Activated CD8-positive, alpha-beta memory T cell treated with anti-CD3 and anti-CD28 coated beads, Interleukin-2, amount 50 U/mL, for 1 hour (primary cell): ENCODE results near the gene CISD1.

ENCODE experiments used
- DNase-seq: peaks from one replicate; pipeline ENCODE4 v3.0.0-alpha.2; 2020; ENCODE audit errors: extremely low read depth

The CISD1 gene

DNA sequence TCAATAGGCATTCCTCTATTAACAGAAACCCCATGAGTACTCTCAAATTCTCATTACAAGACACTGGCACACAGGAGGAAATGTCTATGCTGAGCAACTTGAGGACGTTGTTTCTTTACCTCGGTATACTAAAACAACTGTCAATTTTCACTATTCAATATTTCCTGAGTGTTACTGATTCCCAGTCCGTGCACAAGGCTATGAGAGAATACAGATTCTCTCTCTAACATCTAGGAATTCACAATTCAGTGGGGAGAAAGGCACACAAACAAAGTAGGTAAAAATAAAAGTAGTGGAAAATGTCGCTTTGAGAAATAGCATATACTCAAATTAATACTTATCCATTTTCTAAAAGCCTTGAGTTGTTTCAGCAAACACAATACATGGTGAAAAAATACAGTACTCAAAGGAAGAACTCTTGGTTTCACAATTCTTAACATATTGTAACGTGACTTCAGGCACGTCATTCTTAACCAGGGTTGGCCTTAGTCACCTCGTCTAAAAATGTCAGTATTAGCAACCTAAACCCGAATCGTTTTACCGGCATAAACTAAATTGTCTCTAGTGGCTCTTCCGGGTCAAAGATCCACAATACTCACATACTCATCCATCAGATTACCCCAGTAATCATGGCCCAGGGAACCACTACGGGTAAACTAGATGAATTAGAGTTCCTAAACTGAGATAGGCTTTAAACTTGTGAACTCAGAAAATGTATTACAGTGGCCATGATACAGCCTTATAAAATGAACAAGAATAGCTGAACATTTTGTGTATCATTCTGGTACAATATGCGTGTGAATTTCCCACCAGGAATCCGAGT lies 2.7 kb upstream of the CISD1 start:
- DNase-seq = no peak

DNA sequence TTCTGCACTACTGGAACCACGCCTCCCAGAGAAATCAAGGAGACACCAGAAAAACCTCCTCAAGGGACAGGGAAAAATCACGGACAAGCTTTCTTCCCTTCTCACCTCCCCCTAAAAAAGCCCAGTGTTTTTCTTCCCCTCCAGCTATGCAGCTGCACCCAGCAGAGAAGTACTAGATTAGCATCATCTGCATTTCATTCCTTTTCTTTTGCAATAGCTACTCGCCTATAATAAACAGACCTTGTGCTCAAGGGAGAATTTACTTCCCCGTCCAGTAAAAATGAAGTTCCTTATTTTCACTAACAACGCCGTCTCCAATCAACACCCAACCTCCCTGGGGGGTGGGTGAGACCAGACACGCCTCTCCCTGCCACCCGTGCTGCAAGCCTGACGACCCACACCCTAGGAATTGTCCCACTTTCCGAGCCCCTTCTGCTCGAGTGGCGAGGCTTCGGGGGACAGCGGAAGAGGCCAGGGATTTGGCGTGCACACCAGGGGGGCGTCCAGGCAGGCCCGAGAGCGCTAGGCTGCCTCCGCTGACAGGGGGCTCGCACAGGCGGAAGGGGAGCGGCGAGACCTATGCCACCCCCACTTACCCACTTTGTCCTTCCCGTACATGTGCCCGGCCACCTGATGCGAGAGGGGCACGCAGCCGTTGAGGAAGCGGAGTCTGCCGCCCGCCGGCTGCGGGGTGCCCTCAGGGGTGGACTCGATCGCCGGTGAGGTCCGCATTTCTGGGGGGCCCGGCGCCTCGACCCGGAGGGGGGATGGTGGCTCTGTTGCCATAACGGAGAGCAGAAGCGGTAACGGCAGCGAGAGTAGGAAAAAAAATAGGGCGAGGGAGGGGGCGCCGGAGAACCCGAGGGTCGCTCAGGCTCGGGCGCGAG lies 1.9 kb upstream of the CISD1 start:
- DNase-seq = no peak

DNA sequence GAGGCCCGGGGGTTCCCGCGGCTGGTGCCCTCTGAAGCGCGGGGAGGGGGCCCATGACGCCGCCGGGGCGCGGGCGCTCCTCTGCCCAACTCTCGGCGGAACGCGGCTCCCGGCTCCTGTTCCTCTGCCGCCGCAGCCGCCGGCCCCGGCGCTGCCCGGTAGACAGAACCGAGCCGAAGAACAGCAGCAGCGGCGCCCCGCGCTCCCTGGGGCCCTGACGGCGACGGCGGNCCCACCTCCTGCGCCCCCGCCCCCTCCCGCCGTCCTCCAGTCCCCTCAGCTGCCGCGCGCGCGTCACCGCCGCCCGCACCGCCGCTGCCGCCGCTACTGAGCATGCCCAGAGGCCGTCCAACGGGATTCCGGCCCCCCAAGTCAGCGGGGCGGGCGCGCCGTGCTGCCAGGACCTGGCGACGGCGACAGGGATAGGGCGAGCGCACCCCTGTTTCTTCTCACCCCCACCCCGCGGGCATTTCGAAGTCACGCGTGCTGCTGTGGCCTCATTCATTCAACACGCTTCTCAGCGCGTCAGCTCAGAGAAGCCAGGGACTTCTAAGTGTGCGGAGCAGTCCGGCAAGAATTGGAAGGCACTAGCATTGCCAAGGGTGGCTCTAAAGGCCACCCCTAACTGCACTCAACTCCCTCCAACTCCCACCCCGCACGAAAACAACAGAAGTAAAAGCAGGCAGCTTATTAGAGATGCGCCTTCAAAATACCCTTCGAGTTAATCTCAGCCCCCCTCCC lies 1.1 kb upstream of the CISD1 start, which contains the start of gene IPMK:
IPMK (minus strand) TSS at position 182 of the 741 bp plus-strand sequence. CDS start 283 bp downstream, outside the sequence.
- DNase-seq = peak; percentile 78

DNA sequence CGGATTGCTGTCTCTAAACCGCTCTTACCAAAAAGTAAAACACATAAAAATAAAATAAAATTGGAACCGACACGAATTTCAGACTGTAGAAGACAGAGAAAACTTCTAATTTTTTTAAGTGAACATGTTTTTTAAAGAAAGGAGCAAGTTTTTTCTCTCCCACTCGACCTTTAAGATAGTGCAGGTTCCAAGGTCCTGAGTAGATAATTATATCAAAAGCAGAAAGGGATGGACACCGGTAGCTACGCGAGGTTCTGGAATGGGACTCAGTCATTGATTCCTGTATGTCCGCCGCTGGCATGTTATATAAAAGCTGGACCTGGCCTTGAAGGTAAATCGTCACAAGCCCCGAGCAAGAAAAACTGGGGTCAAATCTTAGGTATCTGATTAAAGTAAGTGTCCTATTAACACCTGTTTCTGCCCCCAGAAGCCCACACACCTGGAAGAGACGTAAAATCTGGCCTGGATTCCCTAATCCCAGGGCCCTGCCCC lies 462 bp upstream of the CISD1 start:
- no peak for DNase-seq

DNA sequence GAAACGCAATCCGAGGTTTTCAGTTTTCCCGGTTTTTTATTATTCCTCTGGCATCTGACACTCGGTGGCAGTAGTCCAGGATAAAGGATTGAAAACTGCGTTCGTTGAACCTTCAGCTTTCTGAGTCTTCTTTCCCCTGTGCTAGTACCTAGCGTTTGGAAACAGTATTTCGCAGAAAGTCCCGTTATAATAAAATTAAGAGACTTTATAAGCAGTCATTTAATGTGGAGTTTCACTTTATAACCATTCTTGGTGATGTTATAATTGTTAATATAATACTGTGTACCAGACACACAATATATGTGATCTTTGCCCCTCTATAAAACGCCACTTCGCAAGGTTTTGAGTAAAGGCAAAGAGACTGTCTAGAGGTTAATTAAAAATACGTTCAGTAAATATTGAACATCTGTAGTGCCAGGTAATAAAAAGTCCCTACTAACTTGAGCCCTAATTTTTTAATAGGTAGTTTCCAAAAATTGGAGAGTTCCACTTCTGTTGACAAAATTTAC lies 874 bp downstream of the CISD1 start:
- DNase-seq = no peak

DNA sequence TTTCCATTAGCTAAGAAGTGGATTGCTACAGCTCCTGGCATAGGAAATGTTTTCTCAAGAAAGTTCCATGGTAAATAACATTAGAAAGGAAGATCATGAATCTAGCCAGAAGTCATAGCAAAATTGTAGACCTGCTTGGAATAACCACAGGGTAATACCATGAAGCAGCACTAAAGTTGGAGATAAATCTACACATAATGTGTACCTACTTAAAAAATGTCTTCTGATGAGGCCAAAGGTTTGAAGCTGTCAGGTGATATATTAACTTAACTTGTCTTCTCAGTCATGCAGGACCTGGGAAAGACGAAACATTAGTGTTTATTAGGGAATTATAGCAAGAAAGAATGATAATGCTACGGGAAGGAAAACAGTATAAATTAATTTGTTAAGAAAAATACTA lies 6.3 kb downstream of the CISD1 start:
- no peak for DNase-seq

DNA sequence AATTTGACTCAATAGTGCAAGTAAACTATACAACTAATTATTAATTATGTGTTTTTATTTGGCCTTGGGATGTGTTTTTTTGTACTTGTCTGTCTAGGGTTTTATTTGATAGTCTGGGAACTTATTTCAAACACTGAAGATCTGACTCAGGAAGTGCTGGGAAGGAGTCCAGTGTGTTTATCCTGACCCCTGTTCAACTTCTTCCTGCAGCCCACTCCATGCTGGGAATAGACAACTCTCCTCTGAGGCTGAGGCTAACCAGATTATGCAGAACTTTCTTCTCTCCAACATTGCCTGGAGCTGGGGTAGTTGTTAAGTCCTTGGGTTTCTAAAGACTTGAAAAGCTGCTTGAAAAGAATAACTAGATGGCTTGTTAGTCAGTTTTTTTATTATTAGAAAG lies 6.9 kb downstream of the CISD1 start:
- DNase-seq = no peak

DNA sequence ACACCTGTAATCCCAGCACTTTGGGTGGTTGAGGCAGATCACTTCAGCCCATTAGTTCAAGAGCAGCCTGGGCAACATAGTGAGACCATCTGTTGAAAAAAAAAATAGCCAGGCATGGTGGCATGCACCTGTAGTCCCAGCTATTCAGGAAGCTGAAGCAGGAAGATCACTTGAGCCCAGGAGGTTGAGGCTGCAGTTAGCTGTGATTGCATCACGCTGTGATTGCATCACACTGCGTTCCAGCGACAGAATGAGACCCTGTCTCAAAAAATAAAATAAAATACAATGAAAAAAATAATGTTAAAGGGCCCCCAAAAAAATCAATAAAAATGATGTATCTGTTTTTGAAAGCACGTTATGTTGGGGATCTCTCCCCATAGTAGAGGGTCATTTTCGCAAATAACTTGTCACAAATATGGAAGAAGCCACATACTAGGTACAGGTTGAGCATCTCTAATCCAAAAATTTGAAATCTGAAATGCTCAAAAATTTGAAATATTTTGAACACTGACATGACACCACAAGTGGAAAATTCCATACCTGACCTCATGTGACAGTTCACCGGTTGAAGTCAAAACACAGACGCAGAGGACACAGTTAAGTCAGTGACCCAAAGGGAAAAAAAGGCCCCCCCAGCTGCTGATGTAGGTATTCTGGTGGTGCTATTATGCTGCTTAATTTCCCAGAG lies 9.5 kb downstream of the CISD1 start:
- DNase-seq = no peak

DNA sequence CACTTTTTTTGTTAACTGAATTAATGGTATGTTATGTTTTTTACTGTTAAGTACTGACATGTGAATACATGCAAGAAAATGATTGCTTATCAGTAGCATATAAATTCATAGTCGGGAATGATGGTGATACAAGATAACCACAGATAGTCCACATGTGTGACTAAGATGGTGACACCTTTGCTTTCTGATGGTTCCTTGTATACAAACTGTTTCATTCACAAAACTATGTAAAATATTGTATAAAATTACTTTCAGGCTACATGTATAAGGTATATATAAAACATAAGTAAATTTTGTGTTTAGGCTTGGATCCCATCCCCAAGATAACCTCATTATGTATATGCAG lies 10.0 kb downstream of the CISD1 start:
- no peak for DNase-seq

DNA sequence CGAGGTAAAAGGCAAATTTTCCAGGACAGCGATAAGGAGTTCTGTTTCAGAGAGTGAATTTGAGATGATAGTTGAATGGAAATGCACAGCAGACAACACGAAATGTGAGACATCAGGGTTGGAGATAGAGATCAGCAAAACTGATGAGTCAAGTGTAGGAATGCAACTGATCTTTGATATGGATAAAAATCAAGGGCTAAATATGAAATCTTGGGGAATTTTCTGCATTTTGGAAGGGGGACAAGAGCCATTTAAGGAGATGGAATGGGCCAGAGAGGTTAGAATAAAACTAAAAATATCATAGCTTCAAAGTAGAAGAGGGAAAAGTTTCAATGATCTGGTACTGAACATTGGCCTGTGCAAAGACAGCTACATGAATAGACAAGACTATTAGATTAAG lies 11.5 kb downstream of the CISD1 start:
- no peak for DNase-seq

DNA sequence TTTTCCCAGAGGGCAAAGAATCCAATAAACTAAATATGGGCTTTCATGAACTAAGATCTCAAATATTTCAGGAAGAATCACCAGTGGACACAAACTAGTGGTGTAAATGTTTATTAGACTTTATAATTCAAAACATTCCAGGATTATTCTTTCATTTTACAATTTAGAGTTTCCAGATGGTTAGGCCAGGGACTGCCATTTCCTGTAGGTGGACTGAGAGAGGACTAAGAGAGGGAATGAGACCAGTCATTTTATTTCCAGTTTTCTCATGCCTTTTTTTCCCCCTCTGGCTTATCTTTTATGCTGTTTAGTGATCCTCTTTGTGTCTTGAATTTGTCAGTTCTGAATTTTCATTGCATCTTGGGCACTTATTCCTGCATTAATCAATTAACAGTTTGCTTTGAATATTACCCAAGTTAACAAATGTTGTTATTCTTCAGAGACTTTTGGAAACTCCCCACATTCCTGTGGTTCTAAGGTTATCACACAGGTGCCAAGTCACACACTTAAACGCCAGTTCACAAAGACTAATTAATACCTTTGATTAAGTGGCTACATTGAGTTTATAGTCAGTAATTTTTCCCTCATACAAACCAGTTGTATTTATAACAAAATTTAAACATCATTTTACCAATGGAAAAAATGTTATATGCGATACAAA lies 12.3 kb downstream of the CISD1 start:
- DNase-seq = no peak

DNA sequence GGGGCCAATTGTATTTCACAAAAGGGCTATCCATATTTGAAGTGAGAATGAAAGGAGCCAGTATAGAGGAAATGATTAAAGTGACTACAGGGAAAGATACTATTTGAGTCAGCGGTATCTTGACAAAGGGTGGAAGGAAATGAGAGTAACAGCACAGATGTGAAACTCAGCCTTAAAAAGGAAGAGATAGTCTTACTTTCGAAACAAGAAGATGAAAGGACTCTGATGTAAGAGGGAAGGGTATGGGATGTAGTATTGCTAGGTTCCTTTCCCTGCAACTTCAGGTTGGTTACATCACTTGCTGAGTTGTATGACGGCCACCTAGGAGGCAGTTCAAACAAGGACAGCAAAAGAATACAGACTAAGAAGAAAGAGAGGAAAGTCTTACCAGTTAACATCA lies 13.7 kb downstream of the CISD1 start:
- no peak for DNase-seq

DNA sequence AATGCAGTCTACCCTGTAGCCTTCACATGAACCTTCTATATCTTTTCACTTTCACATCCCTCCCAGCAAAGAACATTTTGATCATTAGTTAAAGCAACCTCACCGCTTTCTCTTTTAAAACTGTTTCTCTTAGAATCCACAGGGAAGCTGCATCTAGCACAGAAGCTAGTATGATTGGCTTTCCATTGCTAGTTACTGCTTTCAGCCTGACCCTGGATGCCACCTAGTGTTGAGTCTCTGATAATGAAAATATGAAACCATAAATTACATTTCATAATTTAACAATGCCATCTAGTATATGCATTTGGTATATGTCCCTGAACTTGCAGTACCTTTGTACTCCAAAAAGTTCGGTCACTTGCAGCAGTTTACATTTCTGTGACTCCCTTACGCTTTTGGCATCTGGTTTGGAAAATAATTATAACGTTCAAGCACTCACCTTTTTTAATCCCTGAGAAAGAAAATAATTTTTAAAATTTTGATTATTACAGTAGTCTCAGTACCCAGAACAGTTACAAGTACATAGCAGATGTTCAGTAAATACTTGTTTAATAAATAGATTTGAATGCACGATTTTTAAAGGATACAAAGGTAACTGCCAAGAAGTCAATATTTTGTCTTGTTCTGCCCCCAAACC lies 22.7 kb downstream of the CISD1 start:
- DNase-seq = no peak

DNA sequence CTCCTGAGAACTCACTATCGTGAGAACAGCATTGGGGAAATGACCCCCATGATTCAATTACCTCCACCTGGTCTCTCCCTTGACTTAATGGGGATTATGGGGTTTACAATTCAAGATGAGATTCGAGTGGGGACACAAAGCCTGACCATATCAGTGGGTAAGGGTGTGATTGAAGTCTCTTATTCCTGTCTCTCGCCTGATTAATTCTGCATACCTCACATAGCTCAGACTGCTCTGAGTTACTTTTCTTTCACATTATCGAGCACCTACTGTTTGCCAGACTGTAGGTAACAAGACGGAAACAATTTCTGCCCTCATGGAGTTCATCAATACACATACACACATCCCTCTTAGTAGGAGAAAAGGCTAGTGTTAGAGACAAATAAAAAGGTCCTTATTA lies 25.0 kb downstream of the CISD1 start:
- no peak for DNase-seq

DNA sequence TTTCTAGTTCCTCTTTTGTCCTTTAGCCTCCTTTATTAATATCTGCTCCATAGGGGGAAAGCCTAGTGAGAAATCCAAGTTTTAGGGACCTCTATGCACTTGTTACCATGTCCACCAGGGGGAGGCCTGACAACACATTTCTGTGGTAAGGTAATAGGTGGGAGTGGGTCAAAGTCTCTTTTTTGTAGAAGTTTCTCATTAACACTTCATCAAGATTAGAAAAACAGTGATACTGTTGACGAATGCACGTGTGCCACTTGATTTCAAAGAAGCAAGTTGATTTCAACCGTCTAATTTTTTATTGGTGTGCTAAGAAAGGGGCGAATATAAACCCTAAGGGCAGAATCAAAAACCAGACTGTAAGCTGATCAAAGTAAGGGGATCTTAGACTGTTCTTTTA lies 30.6 kb downstream of the CISD1 start:
- DNase-seq = peak; percentile 30

DNA sequence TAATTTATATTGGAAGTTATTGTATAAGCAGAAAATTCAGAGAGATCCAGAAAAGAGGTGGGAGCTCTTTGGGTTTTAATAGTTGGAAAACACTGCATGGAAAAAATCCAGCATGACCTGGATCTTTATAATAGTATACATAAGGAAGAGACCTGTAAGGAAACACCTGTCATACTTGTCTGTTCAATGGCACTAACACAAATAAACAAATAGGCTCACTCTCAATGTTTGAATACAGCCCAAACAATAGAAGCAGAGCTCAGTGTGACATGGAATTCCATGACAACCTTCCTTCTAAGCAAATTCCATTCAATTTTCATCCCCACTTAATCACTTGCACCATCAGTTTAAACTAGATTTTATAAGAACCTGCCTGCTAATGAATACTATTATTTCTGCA lies 31.7 kb downstream of the CISD1 start:
- no peak for DNase-seq

DNA sequence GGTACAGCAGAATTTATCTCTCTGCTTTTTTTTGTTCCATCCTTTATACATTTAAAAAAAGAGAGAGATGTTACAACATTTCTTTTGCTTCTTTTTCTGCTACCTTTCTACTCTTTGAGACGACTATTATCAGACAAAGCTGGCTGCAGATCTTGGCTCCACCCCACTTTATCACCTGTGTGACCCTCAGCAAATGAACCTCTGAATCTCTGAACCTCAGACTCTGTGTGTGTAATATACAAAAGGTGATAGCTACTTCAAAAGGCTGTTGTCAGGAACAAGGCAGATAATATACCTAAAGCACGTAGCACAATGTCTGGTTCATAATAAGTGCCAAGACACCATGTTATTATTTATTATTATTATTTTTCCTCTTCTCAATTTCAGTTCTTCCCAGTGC lies 33.3 kb downstream of the CISD1 start:
- no peak for DNase-seq

DNA sequence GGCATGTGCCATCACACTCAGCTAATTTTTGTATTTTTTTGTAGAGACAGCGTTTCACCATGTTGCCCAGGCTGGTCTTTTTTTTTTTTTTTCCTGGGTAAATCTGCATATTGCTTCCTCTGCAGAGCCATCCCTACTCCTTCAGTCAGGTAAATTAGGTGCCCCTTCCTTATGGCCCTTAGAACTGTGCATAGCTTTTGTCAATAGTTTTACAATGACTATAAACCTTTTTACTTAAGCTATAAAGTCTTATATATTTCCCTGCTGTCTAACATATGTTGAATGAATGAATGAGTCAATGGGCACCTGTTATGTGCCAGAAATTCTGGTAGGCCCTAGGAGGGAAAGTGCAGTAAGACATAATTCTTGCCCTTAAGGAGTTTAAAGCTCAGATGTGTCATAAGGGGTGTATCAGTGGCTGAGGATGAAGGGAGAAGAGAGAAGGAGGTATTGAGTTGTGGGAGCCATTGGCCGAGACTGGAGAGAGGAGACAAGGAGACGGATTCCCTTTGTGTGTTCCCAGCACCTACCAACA lies 35.2 kb downstream of the CISD1 start:
- no peak for DNase-seq

DNA sequence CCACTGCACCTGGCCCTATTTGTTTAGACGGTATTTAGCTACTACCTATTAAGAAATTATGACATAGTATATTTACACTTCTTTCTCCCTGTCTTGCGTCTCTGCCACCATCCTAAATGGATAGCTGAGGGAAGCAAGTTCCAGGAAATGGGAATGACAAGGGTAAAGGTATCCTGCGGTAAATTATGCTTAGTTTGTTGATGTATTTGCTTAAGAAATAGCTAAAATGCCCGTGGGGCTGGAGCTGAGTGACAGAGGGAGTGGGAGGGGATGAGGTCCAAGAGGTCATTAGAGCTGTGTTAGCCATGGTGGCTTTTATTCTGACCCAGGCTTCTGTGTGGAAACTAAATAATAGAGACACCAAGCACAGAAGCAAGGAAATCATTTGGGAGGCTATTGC lies 36.9 kb downstream of the CISD1 start:
- no peak for DNase-seq

DNA sequence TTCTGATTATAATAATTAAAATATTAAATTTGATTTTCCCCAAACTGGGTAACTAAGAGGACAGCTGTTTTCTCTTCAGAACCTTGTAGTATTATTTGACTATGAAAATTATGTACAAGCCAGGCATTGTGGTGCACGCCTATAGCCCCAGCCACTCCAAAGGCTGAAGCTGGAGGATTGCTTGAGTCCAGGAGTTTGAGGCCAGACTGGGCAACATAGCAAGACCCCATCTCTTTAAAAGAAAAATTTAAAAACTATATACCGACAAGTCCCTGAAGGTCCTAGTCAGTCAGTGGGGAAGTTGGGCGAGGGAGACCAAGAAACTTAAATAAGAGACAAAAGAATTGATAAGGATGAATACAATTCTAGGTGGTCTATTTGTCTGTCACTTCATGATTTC lies 38.7 kb downstream of the CISD1 start:
- DNase-seq = no peak
